HepG2 (cell line): Measurements from ENCODE around the gene FAM50A. TPM values are rescaled to one million over a fixed set of nuclear protein-coding genes. Genes with fewer than 3 reads are reported as not detected.

ENCODE experiments used
- CBFB ChIP-seq: sonication (generic); formaldehyde crosslinking; IDR thresholded peaks from 2 replicates; pipeline ENCODE4 v1.4.0; 2020; ENCODE audit warnings: missing genetic modification reagents
- CERS6 ChIP-seq: sonication (generic); formaldehyde crosslinking; IDR thresholded peaks from 2 replicates; pipeline ENCODE4 v1.5.0; 2020; ENCODE audit warnings: missing genetic modification reagents
- ELF3 ChIP-seq: IDR thresholded peaks from 2 replicates; pipeline ENCODE4 v1.6.1; 2016; ENCODE audit warnings: missing genetic modification reagents, missing compliant biosample characterization
- EZH2 ChIP-seq: conservative IDR thresholded peaks from 2 replicates; pipeline ENCODE4 v1.6.1; 2012; ENCODE audit warnings: mild to moderate bottlenecking, low read depth, low read length, moderate library complexity
- FOXM1 ChIP-seq: sonication (generic); formaldehyde crosslinking; IDR thresholded peaks from 2 replicates; pipeline ENCODE4 v1.5.0; 2020; ENCODE audit warnings: missing genetic modification reagents
- GATAD1 ChIP-seq: IDR thresholded peaks from 2 replicates; pipeline ENCODE4 v1.6.1; 2016; ENCODE audit warnings: missing genetic modification reagents, missing compliant biosample characterization
- HOXD1 ChIP-seq: sonication (generic); formaldehyde crosslinking; IDR thresholded peaks from 2 replicates; pipeline ENCODE4 v1.5.0; 2020; ENCODE audit warnings: missing genetic modification reagents
- KAT8 ChIP-seq: IDR thresholded peaks from 2 replicates; pipeline ENCODE4 v1.6.1; 2016; ENCODE audit warnings: missing genetic modification reagents, missing compliant biosample characterization
- MATR3 ChIP-seq: sonication (generic); formaldehyde crosslinking; IDR thresholded peaks from 2 replicates; pipeline ENCODE4 v1.4.0; 2020; ENCODE audit warnings: missing genetic modification reagents
- NFE2L1 ChIP-seq: sonication (generic); formaldehyde crosslinking; IDR thresholded peaks from 2 replicates; pipeline ENCODE4 v1.4.0; 2020; ENCODE audit warnings: missing genetic modification reagents, mild to moderate bottlenecking, borderline replicate concordance
- NFKB2 ChIP-seq: sonication (generic); formaldehyde crosslinking; IDR thresholded peaks from 2 replicates; pipeline ENCODE4 v1.4.0; 2020; ENCODE audit warnings: missing genetic modification reagents, borderline replicate concordance
- NKX3-1 ChIP-seq: sonication (generic); formaldehyde crosslinking; IDR thresholded peaks from 2 replicates; pipeline ENCODE4 v1.5.0; 2020; ENCODE audit warnings: missing genetic modification reagents
- NPAS2 ChIP-seq: sonication (generic); formaldehyde crosslinking; IDR thresholded peaks from 2 replicates; pipeline ENCODE4 v1.8.0; 2022; ENCODE audit warnings: mild to moderate bottlenecking, missing genetic modification reagents, borderline replicate concordance
- PRDM4 ChIP-seq: sonication (generic); formaldehyde crosslinking; IDR thresholded peaks from 2 replicates; pipeline ENCODE4 v1.9.0; 2021; ENCODE audit warnings: missing genetic modification reagents, borderline replicate concordance
- REL ChIP-seq: sonication (generic); formaldehyde crosslinking; conservative IDR thresholded peaks from 2 replicates; pipeline ENCODE4 v1.8.0; 2022; ENCODE audit warnings: mild to moderate bottlenecking, missing genetic modification reagents, moderate library complexity
- ZBTB8A ChIP-seq: sonication (generic); formaldehyde crosslinking; IDR thresholded peaks from 2 replicates; pipeline ENCODE4 v1.4.0; 2020; ENCODE audit warnings: mild to moderate bottlenecking, low read depth, missing genetic modification reagents, borderline replicate concordance
- ZNF350 ChIP-seq: sonication (generic); formaldehyde crosslinking; IDR thresholded peaks from 2 replicates; pipeline ENCODE4 v1.4.0; 2020; ENCODE audit warnings: mild to moderate bottlenecking, low read depth, missing genetic modification reagents, borderline replicate concordance
- ZNF354B ChIP-seq: sonication (generic); formaldehyde crosslinking; IDR thresholded peaks from 2 replicates; pipeline ENCODE4 v1.8.0; 2022; ENCODE audit warnings: mild to moderate bottlenecking, missing genetic modification reagents
- ZNF501 ChIP-seq: sonication (generic); formaldehyde crosslinking; IDR thresholded peaks from 2 replicates; pipeline ENCODE4 v1.5.1; 2020; ENCODE audit warnings: mild to moderate bottlenecking, moderate library complexity, missing genetic modification reagents
- ZNF546 ChIP-seq: sonication (generic); formaldehyde crosslinking; conservative IDR thresholded peaks from 2 replicates; pipeline ENCODE4 v1.8.1; 2023; ENCODE audit warnings: mild to moderate bottlenecking, missing genetic modification reagents
- polyA plus RNA-seq, 8 experiments: library from polyadenylated mRNA; depleted of rRNA in 3 of 8; stranded (reverse) in 7 of 8; unstranded in 1 of 8; fragments of >200 nt; fragmentation: Illumina TruSeq in 4 of 8; extraction: Trizol in 4 of 8; gene quantifications; 2 replicates each; pipeline versions ENCODE4 v1.2.1 to v1.2.3, GENCODE V29; 2011 to 2016; ENCODE audit warnings: low read depth in 4 of 8, missing spikeins in 1 of 8, mixed read lengths in 1 of 8; ENCODE audit not compliant: insufficient read depth in 1 of 8
- total RNA-seq, 5 experiments: library from RNA; depleted of rRNA; stranded (reverse); fragments of >200 nt; fragmentation: Illumina TruSeq; extraction: Trizol; gene quantifications; 2 replicates each; pipeline ENCODE4 v1.2.3, GENCODE V29; 2016; ENCODE audit warnings: low read depth in 1 of 5
- TF ChIP-seq, protein P1 (sequence below): sonication (generic); formaldehyde crosslinking; IDR thresholded peaks from 2 replicates; pipeline ENCODE4 v1.4.0; 2020; ENCODE audit warnings: missing genetic modification reagents, borderline replicate concordance
- TF ChIP-seq, protein P2 (sequence below): sonication (generic); formaldehyde crosslinking; IDR thresholded peaks from 2 replicates; pipeline ENCODE4 v1.8.1; 2023; ENCODE audit warnings: mild to moderate bottlenecking, missing genetic modification reagents

The FAM50A gene
- total and polyA plus RNA-seq, 2 of the 13 experiments (the other 11 are each of a cell fraction or from before 2014, with no cell fraction given), result 30.7 to 40.7 TPM

- TF ChIP-seq CERS6 (CRISPR knock-in tag) (no peak), HOXD1 (CRISPR knock-in tag) (no peak), KAT8 (CRISPR knock-in tag) (no peak), NKX3-1 (CRISPR knock-in tag) (no peak), EZH2 (no peak), ZNF546 (CRISPR knock-in tag) (no peak), NFKB2 (CRISPR knock-in tag) (no peak), ZNF350 (CRISPR knock-in tag) (no peak), ZNF501 (CRISPR knock-in tag) (0 out of 2 replicates have a peak, but pooled peaks have one; percentile 19), ELF3 (CRISPR knock-in tag) (peak; percentile 34; the same call in 1 of the 2 replicates), MATR3 (CRISPR knock-in tag) (no peak), NFE2L1 (no peak), ZBTB8A (no peak), CBFB (0 out of 2 replicates have a peak, but pooled peaks have one; percentile 11), PRDM4 (CRISPR knock-in tag) (no peak), REL (no peak), NPAS2 (CRISPR knock-in tag) (no peak), GATAD1 (CRISPR knock-in tag) (no peak), ZNF354B (CRISPR knock-in tag) (no peak), FOXM1 (no peak)
- TF ChIP-seq, protein P1, sequence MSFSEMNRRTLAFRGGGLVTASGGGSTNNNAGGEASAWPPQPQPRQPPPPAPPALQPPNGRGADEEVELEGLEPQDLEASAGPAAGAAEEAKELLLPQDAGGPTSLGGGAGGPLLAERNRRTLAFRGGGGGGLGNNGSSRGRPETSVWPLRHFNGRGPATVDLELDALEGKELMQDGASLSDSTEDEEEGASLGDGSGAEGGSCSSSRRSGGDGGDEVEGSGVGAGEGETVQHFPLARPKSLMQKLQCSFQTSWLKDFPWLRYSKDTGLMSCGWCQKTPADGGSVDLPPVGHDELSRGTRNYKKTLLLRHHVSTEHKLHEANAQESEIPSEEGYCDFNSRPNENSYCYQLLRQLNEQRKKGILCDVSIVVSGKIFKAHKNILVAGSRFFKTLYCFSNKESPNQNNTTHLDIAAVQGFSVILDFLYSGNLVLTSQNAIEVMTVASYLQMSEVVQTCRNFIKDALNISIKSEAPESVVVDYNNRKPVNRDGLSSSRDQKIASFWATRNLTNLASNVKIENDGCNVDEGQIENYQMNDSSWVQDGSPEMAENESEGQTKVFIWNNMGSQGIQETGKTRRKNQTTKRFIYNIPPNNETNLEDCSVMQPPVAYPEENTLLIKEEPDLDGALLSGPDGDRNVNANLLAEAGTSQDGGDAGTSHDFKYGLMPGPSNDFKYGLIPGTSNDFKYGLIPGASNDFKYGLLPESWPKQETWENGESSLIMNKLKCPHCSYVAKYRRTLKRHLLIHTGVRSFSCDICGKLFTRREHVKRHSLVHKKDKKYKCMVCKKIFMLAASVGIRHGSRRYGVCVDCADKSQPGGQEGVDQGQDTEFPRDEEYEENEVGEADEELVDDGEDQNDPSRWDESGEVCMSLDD (CRISPR knock-in tag), result no peak
- TF ChIP-seq, protein P2, sequence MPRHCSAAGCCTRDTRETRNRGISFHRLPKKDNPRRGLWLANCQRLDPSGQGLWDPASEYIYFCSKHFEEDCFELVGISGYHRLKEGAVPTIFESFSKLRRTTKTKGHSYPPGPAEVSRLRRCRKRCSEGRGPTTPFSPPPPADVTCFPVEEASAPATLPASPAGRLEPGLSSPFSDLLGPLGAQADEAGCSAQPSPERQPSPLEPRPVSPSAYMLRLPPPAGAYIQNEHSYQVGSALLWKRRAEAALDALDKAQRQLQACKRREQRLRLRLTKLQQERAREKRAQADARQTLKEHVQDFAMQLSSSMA (CRISPR knock-in tag), result no peak
Measured at GRCh38 chrX:154398668-154399526, 45.0 kb upstream of the FAM50A start (continued).
